ENCODE data around the gene RMND5A.

The RMND5A gene

DNA sequence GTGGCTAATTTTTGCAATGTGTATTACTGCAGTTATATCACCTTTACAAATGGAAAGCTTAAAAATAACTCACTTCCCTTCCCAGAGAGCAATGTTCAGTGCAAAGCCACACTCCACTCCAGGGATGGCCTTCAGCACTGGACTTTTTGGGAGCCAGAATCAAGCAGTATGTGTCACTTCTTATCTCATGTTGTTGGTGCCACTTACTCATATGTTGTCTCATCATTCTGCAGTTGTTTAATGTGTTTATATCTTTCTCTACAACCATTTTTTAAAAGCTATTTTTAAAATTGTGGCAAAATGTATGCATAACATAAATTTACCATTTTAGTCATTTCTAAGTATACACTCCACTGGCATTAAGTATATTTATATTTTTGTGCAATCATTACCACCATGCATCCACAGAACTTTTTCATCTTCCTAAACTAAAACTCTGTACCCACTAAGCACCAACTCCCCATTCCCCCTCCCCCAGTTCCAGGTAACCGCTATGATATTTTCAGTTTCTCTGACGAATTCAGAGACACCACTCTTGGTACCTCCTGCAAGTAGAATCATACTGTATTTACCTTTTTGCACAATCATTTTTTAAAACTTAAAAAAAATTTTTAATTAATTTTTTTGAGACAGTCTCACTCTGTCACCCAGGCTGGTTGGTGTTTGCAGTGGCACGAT lies 102.7 kb downstream of the RMND5A start:
- TF ChIP-seq YY1 (IDR thresholded peaks at IDR 0.05; ENCODE audit: low read depth) (no peak), CREB1 (IDR thresholded peaks at IDR 0.05; ENCODE audit: low read depth) (no peak), EP300 (IDR thresholded peaks at IDR 0.05; ENCODE audit: borderline replicate concordance) (no peak), USF1 (IDR thresholded peaks at IDR 0.05) (no peak), NFIC (IDR thresholded peaks at IDR 0.05) (no peak), CEBPB (IDR thresholded peaks at IDR 0.05) (no peak), TEAD4 (IDR thresholded peaks at IDR 0.05) (no peak), EGR1 (IDR thresholded peaks at IDR 0.05) (no peak), RAD21 (IDR thresholded peaks at IDR 0.05; ENCODE audit: low read depth) (no peak), FOXM1 (IDR thresholded peaks at IDR 0.05; ENCODE audit: borderline replicate concordance, low read depth) (no peak), TAF1 (IDR thresholded peaks at IDR 0.05; ENCODE audit: low read depth) (no peak), ZBTB7A (IDR thresholded peaks at IDR 0.05; ENCODE audit: low read depth) (no peak)
- TF ChIP-seq, protein P1, sequence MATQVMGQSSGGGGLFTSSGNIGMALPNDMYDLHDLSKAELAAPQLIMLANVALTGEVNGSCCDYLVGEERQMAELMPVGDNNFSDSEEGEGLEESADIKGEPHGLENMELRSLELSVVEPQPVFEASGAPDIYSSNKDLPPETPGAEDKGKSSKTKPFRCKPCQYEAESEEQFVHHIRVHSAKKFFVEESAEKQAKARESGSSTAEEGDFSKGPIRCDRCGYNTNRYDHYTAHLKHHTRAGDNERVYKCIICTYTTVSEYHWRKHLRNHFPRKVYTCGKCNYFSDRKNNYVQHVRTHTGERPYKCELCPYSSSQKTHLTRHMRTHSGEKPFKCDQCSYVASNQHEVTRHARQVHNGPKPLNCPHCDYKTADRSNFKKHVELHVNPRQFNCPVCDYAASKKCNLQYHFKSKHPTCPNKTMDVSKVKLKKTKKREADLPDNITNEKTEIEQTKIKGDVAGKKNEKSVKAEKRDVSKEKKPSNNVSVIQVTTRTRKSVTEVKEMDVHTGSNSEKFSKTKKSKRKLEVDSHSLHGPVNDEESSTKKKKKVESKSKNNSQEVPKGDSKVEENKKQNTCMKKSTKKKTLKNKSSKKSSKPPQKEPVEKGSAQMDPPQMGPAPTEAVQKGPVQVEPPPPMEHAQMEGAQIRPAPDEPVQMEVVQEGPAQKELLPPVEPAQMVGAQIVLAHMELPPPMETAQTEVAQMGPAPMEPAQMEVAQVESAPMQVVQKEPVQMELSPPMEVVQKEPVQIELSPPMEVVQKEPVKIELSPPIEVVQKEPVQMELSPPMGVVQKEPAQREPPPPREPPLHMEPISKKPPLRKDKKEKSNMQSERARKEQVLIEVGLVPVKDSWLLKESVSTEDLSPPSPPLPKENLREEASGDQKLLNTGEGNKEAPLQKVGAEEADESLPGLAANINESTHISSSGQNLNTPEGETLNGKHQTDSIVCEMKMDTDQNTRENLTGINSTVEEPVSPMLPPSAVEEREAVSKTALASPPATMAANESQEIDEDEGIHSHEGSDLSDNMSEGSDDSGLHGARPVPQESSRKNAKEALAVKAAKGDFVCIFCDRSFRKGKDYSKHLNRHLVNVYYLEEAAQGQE (IDR thresholded peaks at IDR 0.05; ENCODE audit: low read depth): no peak

DNA sequence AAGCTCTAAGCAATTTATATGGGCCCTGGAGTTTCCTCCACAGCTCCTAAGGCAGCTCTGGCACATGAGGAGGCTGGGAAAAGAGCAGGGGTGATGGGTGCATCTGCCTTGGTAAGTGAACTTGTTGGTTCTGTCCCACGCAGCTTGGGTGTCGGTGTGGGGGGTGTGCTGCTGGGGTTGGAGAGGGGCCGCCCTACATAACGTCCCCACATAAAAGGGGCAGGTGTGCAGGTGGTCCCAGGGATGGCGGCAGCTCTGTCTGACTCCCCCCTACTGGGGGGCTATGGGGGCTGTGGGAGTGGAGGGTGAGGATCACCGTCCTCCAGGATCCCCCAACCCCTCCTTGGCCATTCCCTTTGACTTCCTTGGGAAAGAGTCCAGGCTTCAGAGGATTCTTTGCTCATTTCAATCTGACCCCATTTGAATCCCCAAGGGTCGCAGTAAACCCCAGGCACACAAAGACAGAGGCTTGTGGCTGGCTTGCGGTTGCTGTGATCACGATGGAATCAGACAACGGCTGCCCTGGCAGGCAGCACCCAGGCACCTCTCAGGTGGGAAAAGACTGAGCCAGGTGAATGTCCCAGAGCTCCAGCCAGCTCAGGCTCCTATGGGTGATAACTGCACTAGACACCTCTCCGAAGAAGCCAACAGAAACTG lies 105.1 kb downstream of the RMND5A start:
- no peak for TF ChIP-seq EGR1 (IDR thresholded peaks at IDR 0.05)
- no peak for TF ChIP-seq NFIC (IDR thresholded peaks at IDR 0.05)
- no peak for TF ChIP-seq TEAD4 (IDR thresholded peaks at IDR 0.05)
- TF ChIP-seq RAD21 (IDR thresholded peaks at IDR 0.05; ENCODE audit: low read depth): no peak

DNA sequence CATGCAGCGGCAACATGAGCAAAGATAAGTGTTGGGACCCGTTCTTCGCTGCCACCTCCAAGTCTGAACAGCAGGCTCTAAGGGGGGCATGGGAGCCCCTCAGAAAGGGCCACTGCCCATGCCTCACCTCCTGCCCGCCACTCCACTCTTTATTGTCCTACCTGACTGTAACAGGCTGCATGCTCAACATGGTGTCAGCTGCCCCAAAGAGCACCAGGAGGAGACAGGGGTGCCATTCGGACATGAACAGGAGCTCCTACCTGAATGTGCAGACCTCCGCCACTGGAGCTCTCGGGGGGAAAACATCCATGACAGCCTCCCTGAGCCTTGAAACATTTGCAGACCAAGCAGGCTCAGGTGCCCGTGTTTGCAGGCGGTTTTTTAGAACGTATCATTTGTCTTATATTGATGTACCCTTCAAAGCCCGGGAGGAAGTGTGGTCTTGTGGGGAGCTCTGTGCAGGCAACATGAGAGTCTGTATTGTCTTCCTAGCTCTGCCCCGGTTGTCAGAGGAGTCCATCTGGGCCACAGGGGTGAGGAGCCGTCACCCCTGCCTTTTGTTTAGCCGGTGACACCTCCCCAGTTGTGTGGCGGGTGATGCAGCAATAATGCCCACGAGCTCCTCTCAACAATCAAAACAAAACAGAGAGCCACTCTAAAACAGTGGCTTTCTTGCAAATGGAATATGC lies 105.7 kb downstream of the RMND5A start:
- TF ChIP-seq EP300 (IDR thresholded peaks at IDR 0.05; ENCODE audit: borderline replicate concordance) (no peak), TCF12 (IDR thresholded peaks at IDR 0.05; ENCODE audit: low read depth) (no peak), NFIC (IDR thresholded peaks at IDR 0.05) (no peak), USF1 (IDR thresholded peaks at IDR 0.05) (no peak)

DNA sequence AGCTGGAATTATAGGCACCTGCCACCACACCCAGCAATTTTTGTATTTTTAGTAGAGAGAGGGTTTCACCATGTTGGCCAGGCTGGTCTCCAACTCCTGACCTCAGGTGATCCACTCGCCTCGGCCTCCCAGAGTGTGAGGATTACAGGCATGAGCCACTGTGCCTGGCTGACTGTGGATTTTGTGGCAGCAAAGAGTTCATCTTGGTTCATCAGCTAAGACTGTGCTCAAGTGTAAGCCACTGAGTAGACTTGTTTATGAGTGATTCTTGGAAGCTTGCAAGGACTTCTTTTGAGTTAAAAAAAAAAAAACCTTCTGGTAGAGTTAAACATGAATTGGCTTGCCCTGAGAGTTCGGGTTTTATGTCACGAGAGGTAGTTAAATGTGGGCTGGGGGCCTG lies 106.9 kb downstream of the RMND5A start:
- TF ChIP-seq, protein P2, sequence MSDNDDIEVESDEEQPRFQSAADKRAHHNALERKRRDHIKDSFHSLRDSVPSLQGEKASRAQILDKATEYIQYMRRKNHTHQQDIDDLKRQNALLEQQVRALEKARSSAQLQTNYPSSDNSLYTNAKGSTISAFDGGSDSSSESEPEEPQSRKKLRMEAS (IDR thresholded peaks at IDR 0.05): no peak
- TF ChIP-seq CREB1 (IDR thresholded peaks at IDR 0.05; ENCODE audit: low read depth) (no peak), TCF12 (IDR thresholded peaks at IDR 0.05; ENCODE audit: low read depth) (no peak)
